ENCODE results near the gene IFT81. TPM values are rescaled to one million over a fixed set of nuclear protein-coding genes. Genes with fewer than 3 reads are reported as not detected.
"Not testable (repeated sequence)": the region's sequence is repeated elsewhere in the genome, so short reads cannot be mapped to it uniquely, and the experiment has no call there.

Gene IFT81
- total and polyA plus RNA-seq, 2 donors (not counting 1 experiment from before 2014, with no cell fraction given): 0.43 to 6.8 TPM

GRCh38 chr12:110080410-110080809, 43.7 kb upstream of the IFT81 start:
- Mint-ChIP-seq H3K4me1 (peaks cover 18% of the 10 kb centered on the region), H3K9me3 (ENCODE audit: insufficient read depth) (no peaks in the 10 kb centered on the region), H3K27ac (peak overlapping the region; percentile 67), H3K4me3 (peak overlapping the region; percentile 65), H3K27me3 (no peaks in the 10 kb centered on the region)
- peaks cover 0 to 9% (median 0%) of the 10 kb centered on the region in 3 donors for H3K9me3 ChIP-seq (ENCODE audit: control extremely low read depth in 1 of 3, control insufficient read depth in 2 of 3, insufficient read depth in 1 of 3, low read length in 2 of 3)
- CTCF ChIA-PET: interaction anchor here (1.1 to 1.4 kb wide), 3 partner anchors 19 to 351 kb away, joined by 4 to 7 read pairs (median 7); no protein-coding TSS in a partner anchor
- H3K4me1 ChIP-seq (ENCODE audit: control insufficient read depth in 2 of 2, insufficient read depth in 2 of 2, low read length in 2 of 2): peaks cover 19 to 23% of the 10 kb centered on the region in 2 donors
- H3K4me2 ChIP-seq (replicated peaks; ENCODE audit: low read depth, low read length, poor library complexity, severe bottlenecking): peak overlapping the region; percentile 80
- H4K20me1 ChIP-seq (ENCODE audit: control insufficient read depth, insufficient read depth, low read length, poor library complexity, severe bottlenecking): no peaks in the 10 kb centered on the region
- intact Hi-C loops (cut with micrococcal nuclease): no loop called here
- H3K27me3 ChIP-seq (replicated peaks in 1 of 4; ENCODE audit: control extremely low read depth in 1 of 4, control insufficient read depth in 3 of 4, insufficient read depth in 4 of 4, low read length in 3 of 4): no peaks in the 10 kb centered on the region
- peak overlapping the region in 1 of 5 experiments; percentile 48 for H3K4me3 ChIP-seq (ENCODE audit: control extremely low read depth in 1 of 5, extremely low read depth in 1 of 5, insufficient read depth in 1 of 5, low read depth in 2 of 5, low read length in 4 of 5)
- no peaks in the 10 kb centered on the region for H3K79me2 ChIP-seq (ENCODE audit: control insufficient read depth, insufficient read depth, low read length)
- peak overlapping the region in 1 of 2 donors; percentile 90 for H3K27ac ChIP-seq (ENCODE audit: low read length in 2 of 2)
- H3K36me3 ChIP-seq (replicated peaks in 1 of 2; ENCODE audit: control extremely low read depth in 1 of 2, control insufficient read depth in 1 of 2, extremely low read depth in 1 of 2, insufficient read depth in 2 of 2, low read length in 1 of 2): no peaks in the 10 kb centered on the region
- DNase-seq (no peak), ATAC-seq (ENCODE audit: low read depth) (no peak)
- no peak overlapping the region for H3K9ac ChIP-seq (ENCODE audit: low read length)
- WGBS (ENCODE audit: insufficient coverage): 90% methylated on average over 4 of the region's 7 CpGs
- TF ChIP-seq EZH2 (IDR thresholded peaks at IDR 0.05; ENCODE audit: borderline replicate concordance, insufficient read depth, low read depth, low read length, poor library complexity, severe bottlenecking): no peak
- TF ChIP-seq CTCF (IDR thresholded peaks at IDR 0.05): no peak
- POLR2A ChIA-PET: interaction anchor here (1.3 kb wide), 1 partner anchor 44 kb away, joined by 4 read pairs; the partner anchor contains the start of gene IFT81
- peak overlapping the region; percentile 96 for H2AFZ ChIP-seq (ENCODE audit: insufficient read depth, low read depth, low read length, poor library complexity, severe bottlenecking)

- H3K4me3 ChIP-seq (ENCODE audit: control extremely low read depth in 1 of 5, extremely low read depth in 1 of 5, insufficient read depth in 1 of 5, low read depth in 2 of 5, low read length in 4 of 5): no peak overlapping the region
- H3K9ac ChIP-seq (ENCODE audit: low read length): no peak overlapping the region
- no peaks in the 10 kb centered on the region for H4K20me1 ChIP-seq (ENCODE audit: control insufficient read depth, insufficient read depth, low read length, poor library complexity, severe bottlenecking)
- ATAC-seq (ENCODE audit: low read depth) (no peak), DNase-seq (no peak)
- no CpG with 5 or more reads among the region's 4 CpGs for WGBS (ENCODE audit: insufficient coverage)
- no peak overlapping the region for H2AFZ ChIP-seq (ENCODE audit: insufficient read depth, low read depth, low read length, poor library complexity, severe bottlenecking)
- H3K9me3 Mint-ChIP-seq (ENCODE audit: insufficient read depth): no peaks in the 10 kb centered on the region
- peaks cover 0 to 3% (median 0%) of the 10 kb centered on the region in 4 experiments for H3K27me3 ChIP-seq (replicated peaks in 1 of 4; ENCODE audit: control extremely low read depth in 1 of 4, control insufficient read depth in 3 of 4, insufficient read depth in 4 of 4, low read length in 3 of 4)
- no peak overlapping the region for H3K27ac ChIP-seq (ENCODE audit: low read length in 2 of 2)
- H3K4me2 ChIP-seq (replicated peaks; ENCODE audit: low read depth, low read length, poor library complexity, severe bottlenecking): no peak overlapping the region
- H3K27me3 Mint-ChIP-seq: peaks cover 17% of the 10 kb centered on the region
- peaks cover 13 to 15% of the 10 kb centered on the region in 2 donors for H3K4me1 ChIP-seq (ENCODE audit: control insufficient read depth in 2 of 2, insufficient read depth in 2 of 2, low read length in 2 of 2)
- ChIA-PET CTCF (interaction anchor here (0.6 kb wide), 2 partner anchors 69 to 1228 kb away, joined by 3 read pairs; no protein-coding TSS in a partner anchor), POLR2A (no interaction called here)
- intact Hi-C loops (cut with micrococcal nuclease): no loop called here
- H3K4me1 Mint-ChIP-seq: peaks cover 11% of the 10 kb centered on the region
- peaks cover 0 to 9% (median 0%) of the 10 kb centered on the region in 3 donors for H3K9me3 ChIP-seq (ENCODE audit: control extremely low read depth in 1 of 3, control insufficient read depth in 2 of 3, insufficient read depth in 1 of 3, low read length in 2 of 3)
- H3K4me3 Mint-ChIP-seq: no peak overlapping the region
- no peaks in the 10 kb centered on the region for H3K79me2 ChIP-seq (ENCODE audit: control insufficient read depth, insufficient read depth, low read length)
- TF ChIP-seq EZH2 (IDR thresholded peaks at IDR 0.05; ENCODE audit: borderline replicate concordance, insufficient read depth, low read depth, low read length, poor library complexity, severe bottlenecking): no peak
- no peak for TF ChIP-seq CTCF (IDR thresholded peaks at IDR 0.05)
- H3K27ac Mint-ChIP-seq: no peak overlapping the region
- H3K36me3 ChIP-seq (replicated peaks in 1 of 2; ENCODE audit: control extremely low read depth in 1 of 2, control insufficient read depth in 1 of 2, extremely low read depth in 1 of 2, insufficient read depth in 2 of 2, low read length in 1 of 2): no peaks in the 10 kb centered on the region
Measured at GRCh38 chr12:110084314-110085015, 39.7 kb upstream of the IFT81 start.

- H3K9ac ChIP-seq (ENCODE audit: low read length); H3K27me3 ChIP-seq (replicated peaks in 1 of 4; ENCODE audit: control extremely low read depth in 1 of 4, control insufficient read depth in 3 of 4, insufficient read depth in 4 of 4, low read length in 3 of 4); H3K4me3 Mint-ChIP-seq; ATAC-seq (ENCODE audit: low read depth); H3K9me3 ChIP-seq (ENCODE audit: control extremely low read depth in 1 of 3, control insufficient read depth in 2 of 3, insufficient read depth in 1 of 3, low read length in 2 of 3); intact Hi-C loops (cut with micrococcal nuclease); H3K4me1 ChIP-seq (ENCODE audit: control insufficient read depth in 2 of 2, insufficient read depth in 2 of 2, low read length in 2 of 2); H3K9me3 Mint-ChIP-seq (ENCODE audit: insufficient read depth); H3K79me2 ChIP-seq (ENCODE audit: control insufficient read depth, insufficient read depth, low read length); POLR2A ChIA-PET; CTCF ChIA-PET; H3K4me1 Mint-ChIP-seq; H3K27ac Mint-ChIP-seq; H3K4me2 ChIP-seq (replicated peaks; ENCODE audit: low read depth, low read length, poor library complexity, severe bottlenecking); H4K20me1 ChIP-seq (ENCODE audit: control insufficient read depth, insufficient read depth, low read length, poor library complexity, severe bottlenecking); H3K36me3 ChIP-seq (replicated peaks in 1 of 2; ENCODE audit: control extremely low read depth in 1 of 2, control insufficient read depth in 1 of 2, extremely low read depth in 1 of 2, insufficient read depth in 2 of 2, low read length in 1 of 2); H3K4me3 ChIP-seq (ENCODE audit: control extremely low read depth in 1 of 5, extremely low read depth in 1 of 5, insufficient read depth in 1 of 5, low read depth in 2 of 5, low read length in 4 of 5); DNase-seq; H3K27ac ChIP-seq (ENCODE audit: low read length in 2 of 2); H2AFZ ChIP-seq (ENCODE audit: insufficient read depth, low read depth, low read length, poor library complexity, severe bottlenecking): not testable (repeated sequence)
- 26% methylated on average over 5 of the region's 6 CpGs for WGBS (ENCODE audit: insufficient coverage)
- peaks cover 30% of the 10 kb centered on the region for H3K27me3 Mint-ChIP-seq
Measured at GRCh38 chr12:110088216-110088615, 35.9 kb upstream of the IFT81 start.

Data from B cell (primary cell).